Measurements from ENCODE around the gene NFKBIL1.
"Not testable (repeated sequence)": the region's sequence is repeated elsewhere in the genome, so short reads cannot be mapped to it uniquely, and the experiment has no call there.

The NFKBIL1 gene

GRCh38 chr6:31535538-31536324, 11.7 kb upstream of the NFKBIL1 start:
- DNase-seq: no peak

GRCh38 chr6:31538805-31539400, 8.5 kb upstream of the NFKBIL1 start:
- no peak for DNase-seq

- no peak for DNase-seq
These were observed 6.8 kb upstream of the NFKBIL1 start for GRCh38 chr6:31540640-31541039.

- no peak for DNase-seq
These were observed 6.2 kb upstream of the NFKBIL1 start for GRCh38 chr6:31541059-31541657.

GRCh38 chr6:31541658-31542521, 5.5 kb upstream of the NFKBIL1 start, which contains the start of gene DDX39B:
TSS of gene DDX39B (minus strand) at chr6:31542003. CDS start at chr6:31540532, 1,471 bp downstream.
- peak; percentile 69 for DNase-seq

- no peak for DNase-seq
These were observed 3.8 kb upstream of the NFKBIL1 start for GRCh38 chr6:31543639-31544038.

- no peak for DNase-seq
These were observed 2.7 kb upstream of the NFKBIL1 start for GRCh38 chr6:31544676-31545075.

- DNase-seq: no peak
These were observed 2.1 kb upstream of the NFKBIL1 start for GRCh38 chr6:31545291-31545690.

- DNase-seq: peak; percentile 73
These were observed 960 bp upstream of the NFKBIL1 start, which contains the start of gene ATP6V1G2 for GRCh38 chr6:31546339-31546957. TSS of gene ATP6V1G2 (minus strand) at chr6:31546608. CDS start at chr6:31546559, 49 bp downstream.

- no peak for DNase-seq
These were observed 527 bp downstream of the NFKBIL1 start for GRCh38 chr6:31547727-31548543.

- no peak for DNase-seq
These were observed 1.1 kb downstream of the NFKBIL1 start for GRCh38 chr6:31548544-31548873.

- not testable (repeated sequence) for DNase-seq
These were observed 4.0 kb downstream of the NFKBIL1 start for GRCh38 chr6:31551371-31551770.

GRCh38 chr6:31556307-31556706, 8.9 kb downstream of the NFKBIL1 start:
- no peak for DNase-seq

GRCh38 chr6:31557443-31558317, 10.3 kb downstream of the NFKBIL1 start:
- DNase-seq: no peak

GRCh38 chr6:31558318-31558625, 10.9 kb downstream of the NFKBIL1 start:
- no peak for DNase-seq

GRCh38 chr6:31558631-31559500, 11.5 kb downstream of the NFKBIL1 start:
- DNase-seq: no peak

GRCh38 chr6:31559606-31559957, 12.2 kb downstream of the NFKBIL1 start:
- DNase-seq: no peak

GRCh38 chr6:31559958-31560696, 12.7 kb downstream of the NFKBIL1 start:
- no peak for DNase-seq

- DNase-seq: no peak
These were observed 13.3 kb downstream of the NFKBIL1 start for GRCh38 chr6:31560697-31561058.

Data from NCI-H524 treated with DMSO at 0.1 percent for 48 hours (cell line).